Measurements from ENCODE around the gene B3GNT2. TPM values are rescaled to one million over a fixed set of nuclear protein-coding genes. Genes with fewer than 3 reads are reported as not detected.

Gene B3GNT2
- total and polyA plus RNA-seq, 2 of the 4 experiments (the other 2 are of a cell fraction): 5.0 to 11.1 TPM

GRCh38 chr2:62257466-62257865, 61.6 kb downstream of the B3GNT2 start:
- Histone ChIP-seq H2BK15ac (ENCODE audit: low read depth, low read length) (no peak overlapping the region), H2AK5ac (ENCODE audit: low read depth, low read length) (no peak overlapping the region), H3K9me3 (ENCODE audit: control insufficient read depth, insufficient read depth, low read length) (no peaks in the 10 kb centered on the region), H3K36me3 (ENCODE audit: control insufficient read depth, insufficient read depth, low read length) (no peaks in the 10 kb centered on the region), H3K9me1 (ENCODE audit: insufficient read depth, low read length) (no peaks in the 10 kb centered on the region), H2BK20ac (ENCODE audit: low read depth, low read length) (no peak overlapping the region), H4K91ac (ENCODE audit: insufficient read depth, low read depth, low read length) (no peak overlapping the region), H3K56ac (ENCODE audit: extremely low read depth, insufficient read depth, low read length) (no peak overlapping the region), H2AK9ac (replicated peaks; ENCODE audit: low read depth, low read length, poor library complexity) (no peak overlapping the region), H3K4me1 (ENCODE audit: control insufficient read depth, insufficient read depth, low read length) (no peaks in the 10 kb centered on the region), H2BK120ac (ENCODE audit: low read depth, low read length) (no peak overlapping the region), H3K27me3 (ENCODE audit: control insufficient read depth, insufficient read depth, low read length) (no peaks in the 10 kb centered on the region), H3K14ac (replicated peaks; ENCODE audit: low read depth, low read length) (no peak overlapping the region), H2BK5ac (ENCODE audit: low read depth, low read length, poor library complexity, severe bottlenecking) (no peak overlapping the region), H4K8ac (ENCODE audit: low read depth in 2 of 2, low read length in 2 of 2) (no peak overlapping the region), H3K4ac (ENCODE audit: low read depth, low read length) (no peak overlapping the region), H2AFZ (replicated peaks; ENCODE audit: low read length, poor library complexity) (no peak overlapping the region), H3K27ac (ENCODE audit: insufficient read depth, low read length) (no peak overlapping the region), H3K18ac (ENCODE audit: low read depth, low read length) (no peak overlapping the region), H4K20me1 (ENCODE audit: insufficient read depth, low read length) (no peaks in the 10 kb centered on the region), H3K79me1 (ENCODE audit: low read depth in 1 of 2, low read length in 2 of 2) (no peaks in the 10 kb centered on the region), H3K4me2 (ENCODE audit: low read depth, low read length) (no peak overlapping the region), H4K5ac (ENCODE audit: low read depth, low read length) (no peak overlapping the region), H3K9ac (ENCODE audit: low read depth, low read length) (no peak overlapping the region), H3K23ac (ENCODE audit: low read depth, low read length) (no peak overlapping the region), H3K4me3 (ENCODE audit: insufficient read depth, low read depth, low read length) (no peak overlapping the region)
- ChIA-PET CTCF (no interaction called here), POLR2A (ENCODE audit: unreplicated experiment) (no interaction called here)
- no TSS peak for BruUV-seq (replicated peaks)
- TF ChIP-seq SMC3 (IDR thresholded peaks at IDR 0.05; ENCODE audit: low read depth, low read length) (no peak), RCOR1 (IDR thresholded peaks at IDR 0.05; ENCODE audit: insufficient replicate concordance, low read length) (no peak), CHD1 (IDR thresholded peaks at IDR 0.05; ENCODE audit: low read depth, low read length) (no peak), MAFK (IDR thresholded peaks at IDR 0.05; ENCODE audit: low read depth, low read length) (no peak), CTCF (conservative IDR thresholded peaks at IDR 0.05; ENCODE audit: low read depth, low read length) (no peak), RFX5 (IDR thresholded peaks at IDR 0.05; ENCODE audit: low read depth, low read length) (no peak), ELK1 (IDR thresholded peaks at IDR 0.05; ENCODE audit: borderline replicate concordance, low read depth, low read length) (no peak)
- dilution Hi-C loops (cut with HindIII; ENCODE audit: low sequenced_read_pairs, unreplicated experiment): no loop called here
- in situ Hi-C loops (cut with MboI; ENCODE audit: low sequenced_read_pairs): no loop called here
- DNase-seq: no peak
- no peak for ATAC-seq (ENCODE audit: low read depth)
- no CpG with 5 or more reads among the region's 4 CpGs for WGBS, 2 experiments (ENCODE audit: extremely low coverage in 2 of 2, insufficient read length in 1 of 2)
- intact Hi-C loops (cut with micrococcal nuclease): no loop called here
